H1 (cell line): ENCODE measurements around the gene RNF208. TPM values are rescaled to one million over a fixed set of nuclear protein-coding genes. Genes with fewer than 3 reads are reported as not detected.

Experiments
- BCL11A ChIP-seq, 2 experiments: IDR thresholded peaks; one replicate each; pipeline ENCODE4 v1.6.1; 2011; ENCODE audit warnings: low read depth in 2 of 2, low read length in 2 of 2, mild to moderate bottlenecking in 2 of 2
- BRCA1 ChIP-seq: IDR thresholded peaks from 2 replicates; pipeline ENCODE4 v1.6.1; 2012; ENCODE audit warnings: low read depth, low read length, improper control_type of control experiment
- CBX5 ChIP-seq: fragments of 300-800, 300-1000 bp; sonication (generic); IDR thresholded peaks from 2 replicates; pipeline ENCODE4 v1.7.1; 2016; ENCODE audit warnings: antibody characterized with exemption, low read length, low read depth
- CEBPB ChIP-seq: IDR thresholded peaks from 2 replicates; pipeline ENCODE4 v1.6.1; 2012; ENCODE audit warnings: low read depth, low read length
- CHD1 ChIP-seq: IDR thresholded peaks from 2 replicates; pipeline ENCODE4 v1.6.1; 2012; ENCODE audit warnings: low read depth, low read length, improper control_type of control experiment
- CHD2 ChIP-seq: IDR thresholded peaks from 2 replicates; pipeline ENCODE4 v1.6.1; 2012; ENCODE audit warnings: low read length, improper control_type of control experiment
- CTCF ChIP-seq, 3 experiments: IDR thresholded peaks; 1 replicate in 2 of 3; 2 replicates in 1 of 3; pipeline versions ENCODE4 v1.5.1 to v1.6.1; 2011; ENCODE audit warnings: low read length in 3 of 3, mild to moderate bottlenecking in 3 of 3, inconsistent platforms in 2 of 3, low read depth in 1 of 3, moderate library complexity in 1 of 3; ENCODE audit not compliant: insufficient read depth in 1 of 3; ENCODE audit errors: control extremely low read depth in 1 of 3
- EP300 ChIP-seq, 2 experiments: IDR thresholded peaks; 1 replicate in 1 of 2; 2 replicates in 1 of 2; pipeline ENCODE4 v1.6.1; 2011 to 2012; ENCODE audit warnings: low read depth in 2 of 2, low read length in 2 of 2, mild to moderate bottlenecking in 2 of 2, borderline replicate concordance in 1 of 2, inconsistent platforms in 1 of 2, moderate library complexity in 1 of 2
- FOSL1 ChIP-seq: IDR thresholded peaks from 2 replicates; pipeline ENCODE4 v1.6.1; 2011; ENCODE audit warnings: mild to moderate bottlenecking, low read depth, low read length, moderate library complexity; ENCODE audit not compliant: insufficient read depth
- HDAC2 ChIP-seq, 2 experiments: fragments of 300-600 bp in 1 of 2; sonication (generic) in 1 of 2; IDR thresholded peaks; 2 replicates each; pipeline ENCODE4 v1.6.1; 2011 to 2012; ENCODE audit warnings: low read depth in 2 of 2, low read length in 2 of 2, mild to moderate bottlenecking in 2 of 2, moderate library complexity in 2 of 2, borderline replicate concordance in 1 of 2, inconsistent platforms in 1 of 2
- KDM4A ChIP-seq: IDR thresholded peaks from one replicate; pipeline ENCODE4 v1.7.1; 2012; ENCODE audit warnings: low read depth, mild to moderate bottlenecking, moderate library complexity, low read length, inconsistent platforms; ENCODE audit not compliant: severe bottlenecking
- KDM5A ChIP-seq: fragments of 200-600 bp; IDR thresholded peaks from 2 replicates; pipeline ENCODE4 v1.7.1; 2012; ENCODE audit warnings: mild to moderate bottlenecking, low read length, inconsistent platforms, mixed read lengths
- MAFK ChIP-seq: IDR thresholded peaks from 2 replicates; pipeline ENCODE4 v1.6.1; 2012; ENCODE audit warnings: low read depth, mild to moderate bottlenecking, improper control_type of control experiment, low read length
- RNF2 ChIP-seq: fragments of 200-900, 300-1000 bp; sonication (generic); IDR thresholded peaks from 2 replicates; pipeline ENCODE4 v1.7.1; 2016; ENCODE audit warnings: borderline replicate concordance, low read depth, mild to moderate bottlenecking, antibody characterized with exemption, low read length; ENCODE audit not compliant: poor library complexity, severe bottlenecking; ENCODE audit errors: missing control alignments
- RXRA ChIP-seq: IDR thresholded peaks from 2 replicates; pipeline ENCODE4 v1.6.1; 2011; ENCODE audit warnings: low read depth, mild to moderate bottlenecking, low read length, moderate library complexity; ENCODE audit not compliant: insufficient read depth
- SIRT6 ChIP-seq: IDR thresholded peaks from one replicate; pipeline ENCODE4 v1.7.1; 2012; ENCODE audit warnings: low read length, inconsistent platforms
- SIX5 ChIP-seq: IDR thresholded peaks from 2 replicates; pipeline ENCODE4 v1.6.1; 2011; ENCODE audit warnings: mild to moderate bottlenecking, low read depth, low read length
- SP2 ChIP-seq: IDR thresholded peaks from 2 replicates; pipeline ENCODE4 v1.6.1; 2012; ENCODE audit warnings: mild to moderate bottlenecking, low read length, inconsistent platforms
- SP4 ChIP-seq: IDR thresholded peaks from 2 replicates; pipeline ENCODE4 v1.6.1; 2012; ENCODE audit warnings: low read length, inconsistent platforms
- TAF1 ChIP-seq: IDR thresholded peaks from 2 replicates; pipeline ENCODE4 v1.6.1; 2011; ENCODE audit warnings: mild to moderate bottlenecking, low read depth, low read length
- TEAD4 ChIP-seq: IDR thresholded peaks from 2 replicates; pipeline ENCODE4 v1.6.1; 2012; ENCODE audit warnings: low read depth, low read length, inconsistent platforms, mixed read lengths
- polyA plus RNA-seq, 7 experiments: library from polyadenylated mRNA; depleted of rRNA in 3 of 7; stranded (reverse) in 5 of 7; unstranded in 2 of 7; fragments of >200 nt in 5 of 7; fragments of 200-250 nt in 2 of 7; gene quantifications; 1 replicate in 5 of 7; 2 replicates in 1 of 7; 4 replicates in 1 of 7; pipeline versions ENCODE4 v1.2.1 to v1.2.3, GENCODE V29; 2011 to 2013; ENCODE audit warnings: missing spikeins in 2 of 7, mixed read lengths in 2 of 7
- total RNA-seq: library from RNA; stranded (reverse); fragmentation: NEBNext Ultra II Directional; extraction: Animal tissue kit (Norgen Biotek cat#: 25700); gene quantifications from 2 replicates; pipeline ENCODE4 v1.2.1, GENCODE V29; 2021

RNF208 gene
- total and polyA plus RNA-seq, 2 of the 8 experiments (the other 6 are each of a cell fraction or from before 2014, with no cell fraction given) = 2.7 to 7.7 TPM

- TF ChIP-seq RXRA = no peak
- no peak for TF ChIP-seq CBX5
- no peak for TF ChIP-seq MAFK
- TF ChIP-seq SP2 = no peak
- no peak for TF ChIP-seq FOSL1
- peak in 2 of 3 experiments; percentile 37 to 57; a peak in 3 of 4 replicates for TF ChIP-seq CTCF (IDR thresholded peaks at IDR 0.05; ENCODE audit: control extremely low read depth in 1 of 3, insufficient read depth in 1 of 3, low read depth in 1 of 3, low read length in 3 of 3)
- no peak for TF ChIP-seq RNF2
- TF ChIP-seq BCL11A (IDR thresholded peaks at IDR 0.05; ENCODE audit: low read depth in 2 of 2, low read length in 2 of 2) = no peak
- peak; percentile 95 for TF ChIP-seq TAF1
- no peak for TF ChIP-seq SIRT6
- peak; percentile 47 to 96; a peak in 1 of 4 replicates for TF ChIP-seq HDAC2 (IDR thresholded peaks at IDR 0.05; ENCODE audit: borderline replicate concordance in 1 of 2, low read depth in 2 of 2, low read length in 2 of 2)
- TF ChIP-seq EP300 (IDR thresholded peaks at IDR 0.05; ENCODE audit: borderline replicate concordance in 1 of 2, low read depth in 2 of 2, low read length in 2 of 2) = peak in 1 of 2 experiments; percentile 25; a peak in 1 of 3 replicates
- peak; percentile 75; the same call in 1 of the 2 replicates for TF ChIP-seq BRCA1
- peak; percentile 19; the same call in 1 of the 2 replicates for TF ChIP-seq TEAD4
- TF ChIP-seq KDM5A = peak; percentile 99
- TF ChIP-seq SP4 = peak; percentile 81; the same call in 1 of the 2 replicates
- TF ChIP-seq SIX5 = peak; percentile 38; the same call in 1 of the 2 replicates
- TF ChIP-seq CHD1 = no peak
- 0 out of 2 replicates have a peak, but pooled peaks have one; percentile 68 for TF ChIP-seq CHD2
- no peak for TF ChIP-seq CEBPB
- peak; percentile 100 for TF ChIP-seq KDM4A
These were observed 33.3 kb downstream of the RNF208 start, which contains the start of the genes ANAPC2 and SSNA1 (continued) for GRCh38 chr9:137188490-137189296.
